Measurements from ENCODE around the gene RAPGEF3.

Gene RAPGEF3

GRCh38 chr12:47718531-47718930 is 40.1 kb downstream of the RAPGEF3 start:
- H3K36me3 ChIP-seq (ENCODE audit: insufficient read depth, low read length) = no peaks in the 10 kb centered on the region
- H3K27me3 ChIP-seq (ENCODE audit: control insufficient read depth in 1 of 2, insufficient read depth in 2 of 2, low read length in 2 of 2) = no peaks in the 10 kb centered on the region
- H3K4me3 ChIP-seq (ENCODE audit: low read depth in 1 of 2, low read length in 2 of 2) = no peak overlapping the region
- peaks cover 42% of the 10 kb centered on the region for H3K4me1 ChIP-seq (ENCODE audit: insufficient read depth, low read length)
- H3K9me3 ChIP-seq (ENCODE audit: low read length) = no peaks in the 10 kb centered on the region
- H3K27ac ChIP-seq (ENCODE audit: low read depth, low read length) = no peak overlapping the region
- H3K9ac ChIP-seq (ENCODE audit: low read length) = no peak overlapping the region

GRCh38 chr12:47717443-47718193 is 41.1 kb downstream of the RAPGEF3 start:
- peak overlapping the region; percentile 10 to 17 for H3K4me3 ChIP-seq (ENCODE audit: low read depth in 1 of 2, low read length in 2 of 2)
- peaks cover 42% of the 10 kb centered on the region for H3K4me1 ChIP-seq (ENCODE audit: insufficient read depth, low read length)
- H3K27me3 ChIP-seq (ENCODE audit: control insufficient read depth in 1 of 2, insufficient read depth in 2 of 2, low read length in 2 of 2) = no peaks in the 10 kb centered on the region
- H3K9me3 ChIP-seq (ENCODE audit: low read length) = no peaks in the 10 kb centered on the region
- no peaks in the 10 kb centered on the region for H3K36me3 ChIP-seq (ENCODE audit: insufficient read depth, low read length)
- no peak overlapping the region for H3K9ac ChIP-seq (ENCODE audit: low read length)
- peak overlapping the region; percentile 86 for H3K27ac ChIP-seq (ENCODE audit: low read depth, low read length)

DNA sequence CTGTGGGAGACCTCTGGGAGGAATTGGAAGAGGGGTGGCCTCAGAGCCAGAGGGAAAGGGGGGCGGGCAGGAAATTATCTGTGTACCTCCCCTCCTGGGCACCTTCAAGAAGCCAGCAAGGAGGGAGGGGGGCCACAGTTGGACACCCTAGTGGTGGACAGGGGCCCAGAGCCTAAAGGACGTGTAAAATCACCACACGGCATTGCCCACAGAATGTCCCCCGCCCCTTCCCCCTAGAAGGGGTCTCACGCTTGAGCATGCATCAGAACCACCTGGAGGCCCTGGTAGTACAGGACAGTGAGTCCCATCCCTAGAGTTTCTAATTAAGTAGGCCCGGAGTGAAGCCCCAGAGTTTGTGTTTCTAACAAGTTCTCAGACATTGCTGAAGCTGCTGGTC is 41.6 kb downstream of the RAPGEF3 start:
- Histone ChIP-seq H3K27me3 (ENCODE audit: control insufficient read depth in 1 of 2, insufficient read depth in 2 of 2, low read length in 2 of 2) (no peaks in the 10 kb centered on the region), H3K9ac (ENCODE audit: low read length) (no peak overlapping the region), H3K9me3 (ENCODE audit: low read length) (no peaks in the 10 kb centered on the region), H3K27ac (ENCODE audit: low read depth, low read length) (peak overlapping the region; percentile 86), H3K4me1 (ENCODE audit: insufficient read depth, low read length) (peaks cover 42% of the 10 kb centered on the region), H3K36me3 (ENCODE audit: insufficient read depth, low read length) (no peaks in the 10 kb centered on the region), H3K4me3 (ENCODE audit: low read depth in 1 of 2, low read length in 2 of 2) (peak overlapping the region in 1 of 2 donors; percentile 10)

DNA sequence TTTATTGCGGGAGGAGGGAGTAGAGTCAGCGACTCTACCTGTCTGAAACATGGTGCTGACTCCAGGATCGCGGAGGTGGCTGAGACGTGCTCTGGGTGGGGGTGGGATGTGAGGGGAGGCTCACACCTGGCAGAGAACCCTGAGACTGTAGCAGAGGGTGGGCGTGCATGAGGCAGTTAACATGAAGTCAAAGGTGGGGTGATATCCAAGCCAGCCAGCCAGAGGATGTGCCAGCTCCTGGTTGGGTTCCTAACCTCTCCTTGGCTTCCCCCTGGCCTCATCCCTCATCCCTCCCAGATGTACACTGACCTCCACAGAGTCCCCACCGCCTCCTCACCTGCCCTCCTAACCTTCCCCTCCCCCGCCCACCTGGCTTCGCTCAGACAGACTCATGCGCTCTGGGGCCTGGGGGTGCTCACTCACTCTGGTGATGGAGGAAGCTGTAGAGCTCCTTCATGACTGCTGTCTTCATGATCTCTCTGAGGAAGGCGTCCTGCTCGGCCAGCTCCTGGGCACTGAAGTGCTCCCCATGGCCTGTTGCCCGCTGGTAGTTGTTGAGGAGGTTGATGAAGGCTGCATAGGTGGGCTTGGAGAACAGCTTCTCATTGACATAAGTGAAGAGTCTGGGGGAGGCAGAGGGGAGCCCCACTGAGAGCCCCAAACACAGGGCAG is 42.7 kb downstream of the RAPGEF3 start:
- Histone ChIP-seq H3K4me3 (ENCODE audit: low read depth in 1 of 2, low read length in 2 of 2) (peak overlapping the region in 1 of 2 donors; percentile 25), H3K27ac (ENCODE audit: low read depth, low read length) (peak overlapping the region; percentile 86), H3K9ac (ENCODE audit: low read length) (no peak overlapping the region), H3K27me3 (ENCODE audit: control insufficient read depth in 1 of 2, insufficient read depth in 2 of 2, low read length in 2 of 2) (no peaks in the 10 kb centered on the region), H3K36me3 (ENCODE audit: insufficient read depth, low read length) (no peaks in the 10 kb centered on the region), H3K4me1 (ENCODE audit: insufficient read depth, low read length) (peaks cover 42% of the 10 kb centered on the region), H3K9me3 (ENCODE audit: low read length) (no peaks in the 10 kb centered on the region)

- H3K4me3 ChIP-seq (ENCODE audit: low read depth in 1 of 2, low read length in 2 of 2) = peak overlapping the region in 1 of 2 donors; percentile 25
- no peaks in the 10 kb centered on the region for H3K27me3 ChIP-seq (ENCODE audit: control insufficient read depth in 1 of 2, insufficient read depth in 2 of 2, low read length in 2 of 2)
- H3K27ac ChIP-seq (ENCODE audit: low read depth, low read length) = peak overlapping the region; percentile 4
- no peaks in the 10 kb centered on the region for H3K36me3 ChIP-seq (ENCODE audit: insufficient read depth, low read length)
- H3K4me1 ChIP-seq (ENCODE audit: insufficient read depth, low read length) = peaks cover 42% of the 10 kb centered on the region
- H3K9ac ChIP-seq (ENCODE audit: low read length) = no peak overlapping the region
- no peaks in the 10 kb centered on the region for H3K9me3 ChIP-seq (ENCODE audit: low read length)
These were observed 43.2 kb downstream of the RAPGEF3 start for GRCh38 chr12:47715393-47715876.

DNA sequence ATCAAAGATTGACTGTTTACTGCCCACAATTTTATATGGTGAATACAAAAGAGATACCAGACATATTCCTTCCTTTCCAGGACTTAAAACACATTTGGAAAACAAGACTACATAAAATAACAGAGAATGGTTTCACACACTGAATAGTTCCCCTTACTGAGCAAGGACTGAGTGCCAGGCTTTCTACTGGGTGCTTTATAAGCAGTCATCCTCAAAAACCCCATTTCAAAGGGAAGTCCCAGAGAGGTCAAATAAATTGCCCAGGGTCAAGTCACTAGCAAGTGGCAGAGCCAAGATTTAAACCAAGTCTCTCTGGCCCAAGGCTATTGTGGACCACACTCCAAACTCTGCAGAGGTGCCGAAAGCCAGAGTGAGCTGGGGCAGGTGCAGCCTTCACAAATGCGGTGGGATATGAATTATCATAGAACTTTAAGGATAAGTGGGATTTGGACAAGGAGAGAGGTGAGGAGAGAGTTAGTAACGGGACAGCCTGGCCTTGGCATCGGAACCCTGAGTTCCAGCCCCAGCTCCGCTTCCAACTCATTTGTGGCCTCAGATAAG is 43.8 kb downstream of the RAPGEF3 start:
- Histone ChIP-seq H3K4me1 (ENCODE audit: insufficient read depth, low read length) (peaks cover 42% of the 10 kb centered on the region), H3K9ac (ENCODE audit: low read length) (no peak overlapping the region), H3K27ac (ENCODE audit: low read depth, low read length) (no peak overlapping the region)

DNA sequence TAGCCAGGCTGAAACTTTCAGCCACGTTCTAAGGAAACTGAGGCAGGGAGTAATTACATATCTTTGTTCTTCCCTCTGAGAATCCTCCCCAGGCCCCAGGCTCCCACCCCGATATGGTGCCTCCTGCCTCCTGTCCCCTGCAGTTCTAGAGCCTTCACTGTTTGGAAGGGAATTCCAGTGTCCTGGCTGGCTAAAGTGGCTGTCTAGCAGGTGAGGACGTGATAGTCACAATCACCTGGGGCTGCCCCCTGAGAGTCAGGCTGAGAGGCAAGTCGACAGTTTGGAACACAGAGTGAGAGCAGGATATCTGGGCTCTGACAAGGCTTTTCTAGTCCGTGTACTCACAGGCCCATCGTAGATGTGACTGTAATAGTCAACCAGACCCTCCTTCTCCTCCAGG is 46.5 kb downstream of the RAPGEF3 start:
- Histone ChIP-seq H3K4me3 (ENCODE audit: low read depth in 1 of 2, low read length in 2 of 2) (no peak overlapping the region), H3K27me3 (ENCODE audit: control insufficient read depth in 1 of 2, insufficient read depth in 2 of 2, low read length in 2 of 2) (no peaks in the 10 kb centered on the region), H3K9ac (ENCODE audit: low read length) (no peak overlapping the region), H3K9me3 (ENCODE audit: low read length) (no peaks in the 10 kb centered on the region), H3K36me3 (ENCODE audit: insufficient read depth, low read length) (no peaks in the 10 kb centered on the region), H3K4me1 (ENCODE audit: insufficient read depth, low read length) (peaks cover 32% of the 10 kb centered on the region), H3K27ac (ENCODE audit: low read depth, low read length) (no peak overlapping the region)

More for the DNA sequence above, 43.8 kb downstream of the RAPGEF3 start:
- peak overlapping the region in 1 of 2 donors; percentile 25 for H3K4me3 ChIP-seq (ENCODE audit: low read depth in 1 of 2, low read length in 2 of 2)
- H3K27me3 ChIP-seq (ENCODE audit: control insufficient read depth in 1 of 2, insufficient read depth in 2 of 2, low read length in 2 of 2) = no peaks in the 10 kb centered on the region
- H3K9me3 ChIP-seq (ENCODE audit: low read length) = no peaks in the 10 kb centered on the region
- no peaks in the 10 kb centered on the region for H3K36me3 ChIP-seq (ENCODE audit: insufficient read depth, low read length)

DNA sequence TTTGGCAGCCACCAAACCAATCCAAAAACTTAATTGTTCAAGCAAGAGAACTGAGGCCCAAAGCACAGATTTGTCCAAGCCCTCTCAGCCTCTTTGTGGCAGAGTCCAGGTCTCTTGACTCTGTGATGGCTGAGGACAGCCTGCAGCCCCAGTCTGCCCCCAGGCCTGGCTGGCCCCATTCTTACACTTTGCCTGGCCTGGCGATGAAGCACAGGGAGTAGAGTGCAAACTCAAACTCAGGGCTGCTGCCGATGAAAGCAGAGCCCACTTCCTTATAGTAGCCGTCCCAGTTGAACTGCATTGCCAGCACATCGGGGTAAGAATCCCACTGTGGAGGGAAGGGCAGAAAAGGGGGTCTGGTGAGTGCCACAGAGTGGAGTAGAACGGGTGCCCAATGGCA is 47.2 kb downstream of the RAPGEF3 start:
- Histone ChIP-seq H3K36me3 (ENCODE audit: insufficient read depth, low read length) (no peaks in the 10 kb centered on the region), H3K4me3 (ENCODE audit: low read depth in 1 of 2, low read length in 2 of 2) (no peak overlapping the region), H3K4me1 (ENCODE audit: insufficient read depth, low read length) (peaks cover 31% of the 10 kb centered on the region), H3K9ac (ENCODE audit: low read length) (no peak overlapping the region), H3K9me3 (ENCODE audit: low read length) (no peaks in the 10 kb centered on the region), H3K27ac (ENCODE audit: low read depth, low read length) (no peak overlapping the region), H3K27me3 (ENCODE audit: control insufficient read depth in 1 of 2, insufficient read depth in 2 of 2, low read length in 2 of 2) (no peaks in the 10 kb centered on the region)

DNA sequence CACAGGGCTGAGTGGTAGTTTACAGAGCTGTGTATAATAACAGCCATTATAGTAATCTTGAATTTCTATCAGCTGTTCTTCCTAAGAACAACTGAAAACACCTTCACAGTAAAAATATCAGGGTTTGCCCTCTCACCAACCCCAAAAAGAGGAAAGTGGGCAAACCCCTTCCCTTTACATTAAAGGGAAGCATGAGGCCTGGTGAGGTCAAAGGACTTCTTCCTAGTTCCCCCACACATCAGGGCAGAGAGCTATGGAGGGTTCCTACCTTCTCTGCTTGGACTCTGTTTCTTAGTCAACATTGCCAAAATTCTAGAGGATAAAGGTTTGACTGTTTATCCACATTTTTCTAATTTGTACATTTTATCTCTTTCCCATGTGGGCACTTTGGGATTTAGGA is 48.4 kb downstream of the RAPGEF3 start:
- no peak overlapping the region for H3K27ac ChIP-seq (ENCODE audit: low read depth, low read length)
- peaks cover 19% of the 10 kb centered on the region for H3K4me1 ChIP-seq (ENCODE audit: insufficient read depth, low read length)
- H3K9ac ChIP-seq (ENCODE audit: low read length) = no peak overlapping the region
- H3K4me3 ChIP-seq (ENCODE audit: low read depth in 1 of 2, low read length in 2 of 2) = no peak overlapping the region
- no peaks in the 10 kb centered on the region for H3K36me3 ChIP-seq (ENCODE audit: insufficient read depth, low read length)
- H3K9me3 ChIP-seq (ENCODE audit: low read length) = no peaks in the 10 kb centered on the region
- H3K27me3 ChIP-seq (ENCODE audit: control insufficient read depth in 1 of 2, insufficient read depth in 2 of 2, low read length in 2 of 2) = no peaks in the 10 kb centered on the region

DNA sequence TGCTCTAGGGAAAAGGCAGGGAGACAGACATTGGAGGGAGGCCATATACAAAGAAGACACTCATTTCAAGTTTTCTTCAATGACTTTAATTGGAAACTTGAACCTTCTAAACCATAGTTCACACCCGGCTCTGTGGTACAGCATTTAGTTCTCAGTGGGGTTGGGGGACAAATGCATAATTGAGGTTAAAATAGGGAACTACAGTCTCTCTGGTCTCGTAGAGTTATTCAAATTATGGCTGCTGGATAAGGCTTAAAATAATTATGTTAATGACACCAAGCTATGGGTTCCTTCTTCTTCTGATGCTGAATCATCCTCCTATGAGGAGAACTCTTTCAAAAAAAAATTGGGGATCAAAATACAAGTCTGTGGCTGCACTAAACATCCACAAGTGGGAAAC is 49.0 kb downstream of the RAPGEF3 start:
- Histone ChIP-seq H3K27me3 (ENCODE audit: control insufficient read depth in 1 of 2, insufficient read depth in 2 of 2, low read length in 2 of 2) (no peaks in the 10 kb centered on the region), H3K9me3 (ENCODE audit: low read length) (no peaks in the 10 kb centered on the region), H3K27ac (ENCODE audit: low read depth, low read length) (no peak overlapping the region), H3K4me3 (ENCODE audit: low read depth in 1 of 2, low read length in 2 of 2) (no peak overlapping the region), H3K36me3 (ENCODE audit: insufficient read depth, low read length) (no peaks in the 10 kb centered on the region), H3K9ac (ENCODE audit: low read length) (no peak overlapping the region), H3K4me1 (ENCODE audit: insufficient read depth, low read length) (peaks cover 17% of the 10 kb centered on the region)

DNA sequence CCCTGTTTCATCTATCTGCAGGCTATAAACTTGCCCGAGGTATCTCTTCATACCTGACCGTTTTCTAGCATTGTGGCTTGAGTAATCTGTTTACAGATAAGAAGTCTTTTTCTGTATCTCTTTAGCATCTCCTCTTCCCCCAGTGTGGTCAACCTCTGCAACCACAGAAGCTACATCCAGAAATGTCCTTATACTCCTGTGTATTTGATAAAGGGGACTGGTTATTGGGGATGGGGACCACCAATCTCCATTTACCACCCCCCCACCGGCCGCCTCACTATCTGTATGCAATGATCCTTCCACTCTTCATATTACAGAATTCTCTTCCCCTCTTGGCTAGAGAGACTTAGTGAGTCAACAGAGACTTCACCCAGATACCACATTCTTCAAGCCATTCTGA is 49.4 kb downstream of the RAPGEF3 start:
- Histone ChIP-seq H3K27me3 (ENCODE audit: control insufficient read depth in 1 of 2, insufficient read depth in 2 of 2, low read length in 2 of 2) (no peaks in the 10 kb centered on the region), H3K4me1 (ENCODE audit: insufficient read depth, low read length) (peaks cover 18% of the 10 kb centered on the region), H3K9ac (ENCODE audit: low read length) (no peak overlapping the region), H3K9me3 (ENCODE audit: low read length) (no peaks in the 10 kb centered on the region), H3K4me3 (ENCODE audit: low read depth in 1 of 2, low read length in 2 of 2) (no peak overlapping the region), H3K27ac (ENCODE audit: low read depth, low read length) (no peak overlapping the region), H3K36me3 (ENCODE audit: insufficient read depth, low read length) (no peaks in the 10 kb centered on the region)

Data from muscle layer of colon (tissue), 2 donors.